K562 (cell line): ENCODE results near the gene UBE2K. TPM values are rescaled to one million over a fixed set of nuclear protein-coding genes. Genes with fewer than 3 reads are reported as not detected.

Source experiments
- ADNP ChIP-seq: fragments of 200-800 bp; sonication (Bioruptor generic); IDR thresholded peaks from 2 replicates; pipeline ENCODE4 v1.6.1; 2016; ENCODE audit warnings: missing genetic modification characterization, missing compliant biosample characterization
- CREBBP ChIP-seq: IDR thresholded peaks from one replicate; pipeline ENCODE4 v1.6.1; 2012; ENCODE audit warnings: low read depth, mild to moderate bottlenecking, control low read depth, inconsistent platforms, low read length
- CSDE1 ChIP-seq, 2 experiments: fragments of 450-650 bp; IDR thresholded peaks; 2 replicates each; pipeline ENCODE4 v1.6.1; 2016; ENCODE audit warnings: mild to moderate bottlenecking in 1 of 2
- DPF2 ChIP-seq: fragments of 450-650 bp; IDR thresholded peaks from 2 replicates; pipeline ENCODE4 v1.6.1; 2016
- HDAC8 ChIP-seq: fragments of 450-650 bp; IDR thresholded peaks from 2 replicates; pipeline ENCODE4 v1.6.1; 2016; ENCODE audit warnings: mild to moderate bottlenecking, missing genetic modification characterization, moderate library complexity, missing compliant biosample characterization
- MTA3 ChIP-seq: fragments of 450-650 bp; formaldehyde crosslinking; IDR thresholded peaks from 2 replicates; pipeline ENCODE4 v1.6.1; 2017; ENCODE audit warnings: mild to moderate bottlenecking, borderline replicate concordance
- NFE2L1 ChIP-seq: fragments of 450-650 bp; IDR thresholded peaks from 2 replicates; pipeline ENCODE4 v1.6.1; 2016; ENCODE audit warnings: missing genetic modification characterization, low read depth, mild to moderate bottlenecking, missing compliant biosample characterization, moderate library complexity, borderline replicate concordance
- PRPF4 ChIP-seq: fragments of 200-400 bp; formaldehyde crosslinking; IDR thresholded peaks from one replicate; pipeline ENCODE4 v1.6.1; 2017; ENCODE audit warnings: low read length, low read depth, mild to moderate bottlenecking; ENCODE audit not compliant: insufficient read depth, poor library complexity, severe bottlenecking
- SRSF7 ChIP-seq: fragments of 200-400 bp; formaldehyde crosslinking; optimal IDR thresholded peaks from 2 replicates; pipeline ENCODE3; 2017; ENCODE audit warnings: mild to moderate bottlenecking, low read depth, low read length
- XRCC3 ChIP-seq: fragments of 450-650 bp; IDR thresholded peaks from 2 replicates; pipeline ENCODE4 v1.6.1; 2017; ENCODE audit warnings: mild to moderate bottlenecking, moderate library complexity
- ZNF263 ChIP-seq: sonication (generic); formaldehyde crosslinking; IDR thresholded peaks from 2 replicates; pipeline ENCODE4 v1.8.0; 2022; ENCODE audit warnings: mild to moderate bottlenecking, missing genetic modification reagents, borderline replicate concordance
- ZNF3 ChIP-seq: fragments of 250-450 bp; sonication (Bioruptor Pico); IDR thresholded peaks from 2 replicates; pipeline ENCODE4 v1.5.0; 2021; ENCODE audit warnings: mild to moderate bottlenecking, moderate library complexity
- ZNF561 ChIP-seq: fragments of 450-650 bp; formaldehyde crosslinking; conservative IDR thresholded peaks from 2 replicates; pipeline ENCODE4 v1.4.0; 2020; ENCODE audit warnings: mild to moderate bottlenecking, moderate library complexity
- ZNF695 ChIP-seq: fragments of 450-650 bp; formaldehyde crosslinking; IDR thresholded peaks from 2 replicates; pipeline ENCODE4 v1.4.0; 2020; ENCODE audit warnings: mild to moderate bottlenecking, moderate library complexity
- polyA plus RNA-seq, 8 experiments: library from polyadenylated mRNA; depleted of rRNA in 4 of 8; stranded (reverse) in 5 of 8; unstranded in 3 of 8; fragments of >200 nt; fragmentation: Nextera tagmentation in 2 of 8; fragmentation: Illumina TruSeq in 1 of 8; extraction: Ambion mirVana in 2 of 8; extraction: Trizol in 1 of 8; gene quantifications; 2 replicates each; pipeline versions ENCODE4 v1.2.1 to v1.2.3, GENCODE V29; 2011 to 2014; ENCODE audit warnings: inconsistent platforms in 1 of 8, missing spikeins in 1 of 8
- total RNA-seq, 7 experiments: library from RNA; depleted of rRNA in 6 of 7; stranded (reverse); fragments of >200 nt in 6 of 7; fragmentation: Illumina TruSeq in 2 of 7; extraction: Trizol in 2 of 7; gene quantifications; 2 replicates each; pipeline versions ENCODE4 v1.2.1 to v1.2.3, GENCODE V29; 2011 to 2021; ENCODE audit warnings: low replicate concordance in 1 of 7
- TF ChIP-seq, protein P1 (sequence below): fragments of 450-650 bp; IDR thresholded peaks from 2 replicates; pipeline ENCODE4 v1.6.1; 2014; ENCODE audit warnings: low read depth, mild to moderate bottlenecking, moderate library complexity, borderline replicate concordance
- TF ChIP-seq, protein P2 (sequence below): sonication (generic); IDR thresholded peaks from 2 replicates; pipeline ENCODE4 v1.6.1; 2016
- TF ChIP-seq, protein P3 (sequence below): fragments of 250-450 bp; sonication (Bioruptor Pico); IDR thresholded peaks from 2 replicates; pipeline ENCODE4 v1.4.0; 2020; ENCODE audit warnings: mild to moderate bottlenecking, moderate library complexity, borderline replicate concordance
- TF ChIP-seq, protein P4 (sequence below), 2 experiments: fragments of 450-650 bp; IDR thresholded peaks; 2 replicates each; pipeline ENCODE4 v1.6.1; 2016
- TF ChIP-seq, protein P5 (sequence below): fragments of 450-650 bp; IDR thresholded peaks from 2 replicates; pipeline ENCODE4 v1.6.1; 2016; ENCODE audit warnings: missing biosample characterization, missing genetic modification characterization

The UBE2K gene
- total and polyA plus RNA-seq, 9 of the 15 experiments (the other 6 are each of a cell fraction or from before 2014, with no cell fraction given): 29.8 to 190 (median 62.6) TPM

DNA sequence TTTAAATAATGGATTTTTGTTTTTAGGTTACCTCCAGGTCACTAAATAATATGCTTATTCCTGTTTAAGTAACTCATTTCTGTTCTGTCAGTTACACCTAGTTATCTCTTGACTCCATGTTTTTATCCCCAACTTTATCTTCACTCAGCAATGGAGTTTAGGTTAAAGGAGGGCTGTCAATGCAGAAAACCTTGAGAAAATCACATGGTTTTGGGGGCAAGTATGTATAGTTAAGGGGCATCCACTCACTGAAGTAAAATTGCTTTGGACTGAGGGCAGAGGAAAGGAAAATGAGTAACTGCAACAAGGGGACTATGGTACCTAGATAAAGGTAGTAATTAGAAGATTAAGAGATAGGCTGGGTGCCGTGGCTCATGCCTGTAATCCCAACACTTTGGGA, 87.1 kb downstream of the UBE2K start (continued):
- TF ChIP-seq SRSF7: no peak
- TF ChIP-seq ADNP (tag): no peak
- no peak for TF ChIP-seq MTA3
- TF ChIP-seq, protein P1, sequence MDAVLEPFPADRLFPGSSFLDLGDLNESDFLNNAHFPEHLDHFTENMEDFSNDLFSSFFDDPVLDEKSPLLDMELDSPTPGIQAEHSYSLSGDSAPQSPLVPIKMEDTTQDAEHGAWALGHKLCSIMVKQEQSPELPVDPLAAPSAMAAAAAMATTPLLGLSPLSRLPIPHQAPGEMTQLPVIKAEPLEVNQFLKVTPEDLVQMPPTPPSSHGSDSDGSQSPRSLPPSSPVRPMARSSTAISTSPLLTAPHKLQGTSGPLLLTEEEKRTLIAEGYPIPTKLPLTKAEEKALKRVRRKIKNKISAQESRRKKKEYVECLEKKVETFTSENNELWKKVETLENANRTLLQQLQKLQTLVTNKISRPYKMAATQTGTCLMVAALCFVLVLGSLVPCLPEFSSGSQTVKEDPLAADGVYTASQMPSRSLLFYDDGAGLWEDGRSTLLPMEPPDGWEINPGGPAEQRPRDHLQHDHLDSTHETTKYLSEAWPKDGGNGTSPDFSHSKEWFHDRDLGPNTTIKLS: no peak
- TF ChIP-seq PRPF4: no peak
- TF ChIP-seq ZNF263 (CRISPR knock-in tag): no peak
- TF ChIP-seq, protein P2, sequence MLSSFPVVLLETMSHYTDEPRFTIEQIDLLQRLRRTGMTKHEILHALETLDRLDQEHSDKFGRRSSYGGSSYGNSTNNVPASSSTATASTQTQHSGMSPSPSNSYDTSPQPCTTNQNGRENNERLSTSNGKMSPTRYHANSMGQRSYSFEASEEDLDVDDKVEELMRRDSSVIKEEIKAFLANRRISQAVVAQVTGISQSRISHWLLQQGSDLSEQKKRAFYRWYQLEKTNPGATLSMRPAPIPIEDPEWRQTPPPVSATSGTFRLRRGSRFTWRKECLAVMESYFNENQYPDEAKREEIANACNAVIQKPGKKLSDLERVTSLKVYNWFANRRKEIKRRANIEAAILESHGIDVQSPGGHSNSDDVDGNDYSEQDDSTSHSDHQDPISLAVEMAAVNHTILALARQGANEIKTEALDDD: peak; percentile 87
- TF ChIP-seq, protein P3, sequence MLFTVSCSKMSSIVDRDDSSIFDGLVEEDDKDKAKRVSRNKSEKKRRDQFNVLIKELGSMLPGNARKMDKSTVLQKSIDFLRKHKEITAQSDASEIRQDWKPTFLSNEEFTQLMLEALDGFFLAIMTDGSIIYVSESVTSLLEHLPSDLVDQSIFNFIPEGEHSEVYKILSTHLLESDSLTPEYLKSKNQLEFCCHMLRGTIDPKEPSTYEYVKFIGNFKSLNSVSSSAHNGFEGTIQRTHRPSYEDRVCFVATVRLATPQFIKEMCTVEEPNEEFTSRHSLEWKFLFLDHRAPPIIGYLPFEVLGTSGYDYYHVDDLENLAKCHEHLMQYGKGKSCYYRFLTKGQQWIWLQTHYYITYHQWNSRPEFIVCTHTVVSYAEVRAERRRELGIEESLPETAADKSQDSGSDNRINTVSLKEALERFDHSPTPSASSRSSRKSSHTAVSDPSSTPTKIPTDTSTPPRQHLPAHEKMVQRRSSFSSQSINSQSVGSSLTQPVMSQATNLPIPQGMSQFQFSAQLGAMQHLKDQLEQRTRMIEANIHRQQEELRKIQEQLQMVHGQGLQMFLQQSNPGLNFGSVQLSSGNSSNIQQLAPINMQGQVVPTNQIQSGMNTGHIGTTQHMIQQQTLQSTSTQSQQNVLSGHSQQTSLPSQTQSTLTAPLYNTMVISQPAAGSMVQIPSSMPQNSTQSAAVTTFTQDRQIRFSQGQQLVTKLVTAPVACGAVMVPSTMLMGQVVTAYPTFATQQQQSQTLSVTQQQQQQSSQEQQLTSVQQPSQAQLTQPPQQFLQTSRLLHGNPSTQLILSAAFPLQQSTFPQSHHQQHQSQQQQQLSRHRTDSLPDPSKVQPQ: no peak
- TF ChIP-seq CREBBP: no peak
- no peak for TF ChIP-seq CSDE1 (IDR thresholded peaks at IDR 0.05)
- no peak for TF ChIP-seq HDAC8 (tag)
- TF ChIP-seq, protein P4, sequence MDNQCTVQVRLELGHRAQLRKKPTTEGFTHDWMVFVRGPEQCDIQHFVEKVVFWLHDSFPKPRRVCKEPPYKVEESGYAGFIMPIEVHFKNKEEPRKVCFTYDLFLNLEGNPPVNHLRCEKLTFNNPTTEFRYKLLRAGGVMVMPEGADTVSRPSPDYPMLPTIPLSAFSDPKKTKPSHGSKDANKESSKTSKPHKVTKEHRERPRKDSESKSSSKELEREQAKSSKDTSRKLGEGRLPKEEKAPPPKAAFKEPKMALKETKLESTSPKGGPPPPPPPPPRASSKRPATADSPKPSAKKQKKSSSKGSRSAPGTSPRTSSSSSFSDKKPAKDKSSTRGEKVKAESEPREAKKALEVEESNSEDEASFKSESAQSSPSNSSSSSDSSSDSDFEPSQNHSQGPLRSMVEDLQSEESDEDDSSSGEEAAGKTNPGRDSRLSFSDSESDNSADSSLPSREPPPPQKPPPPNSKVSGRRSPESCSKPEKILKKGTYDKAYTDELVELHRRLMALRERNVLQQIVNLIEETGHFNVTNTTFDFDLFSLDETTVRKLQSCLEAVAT (IDR thresholded peaks at IDR 0.05): no peak
- TF ChIP-seq DPF2: peak; percentile 42; the same call in 1 of the 2 replicates
- TF ChIP-seq ZNF3: no peak
- 0 out of 2 replicates have a peak, but pooled peaks have one; percentile 17 for TF ChIP-seq XRCC3
- no peak for TF ChIP-seq NFE2L1 (tag)
- TF ChIP-seq ZNF695: no peak
- TF ChIP-seq, protein P5, sequence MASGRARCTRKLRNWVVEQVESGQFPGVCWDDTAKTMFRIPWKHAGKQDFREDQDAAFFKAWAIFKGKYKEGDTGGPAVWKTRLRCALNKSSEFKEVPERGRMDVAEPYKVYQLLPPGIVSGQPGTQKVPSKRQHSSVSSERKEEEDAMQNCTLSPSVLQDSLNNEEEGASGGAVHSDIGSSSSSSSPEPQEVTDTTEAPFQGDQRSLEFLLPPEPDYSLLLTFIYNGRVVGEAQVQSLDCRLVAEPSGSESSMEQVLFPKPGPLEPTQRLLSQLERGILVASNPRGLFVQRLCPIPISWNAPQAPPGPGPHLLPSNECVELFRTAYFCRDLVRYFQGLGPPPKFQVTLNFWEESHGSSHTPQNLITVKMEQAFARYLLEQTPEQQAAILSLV (tag): no peak
- no peak for TF ChIP-seq ZNF561 (CRISPR knock-in tag)
